Fibroblast of the conjunctiva (primary cell): ENCODE data around the gene C4orf50.
"Not testable (repeated sequence)": the region's sequence is repeated elsewhere in the genome, so short reads cannot be mapped to it uniquely, and the experiment has no call there.

Source experiments
- DNase-seq: peaks from one replicate; pipeline ENCODE4 v3.0.0-alpha.2; 2010; ENCODE audit warnings: low read depth

C4orf50 gene

DNA sequence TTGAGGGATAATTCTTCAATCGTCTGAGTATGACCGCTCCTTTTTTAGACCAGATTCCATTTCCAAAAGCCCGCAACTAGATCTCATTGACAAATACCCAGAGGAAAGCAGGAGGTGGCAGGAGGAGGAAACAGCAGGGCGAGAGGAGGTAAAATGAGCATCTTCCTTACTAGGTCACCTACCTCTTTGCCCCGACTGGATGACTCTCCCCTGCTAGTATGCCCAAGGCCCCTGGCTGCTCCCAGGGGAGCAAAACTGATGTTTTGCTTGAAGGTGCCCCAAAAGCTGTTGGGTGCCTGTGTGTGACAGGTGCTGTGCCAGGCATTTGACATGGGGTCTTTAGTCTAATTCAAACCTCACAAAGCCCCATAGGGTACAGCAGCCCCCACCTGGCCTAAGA lies 48.9 kb downstream of the C4orf50 start:
- no peak for DNase-seq

DNA sequence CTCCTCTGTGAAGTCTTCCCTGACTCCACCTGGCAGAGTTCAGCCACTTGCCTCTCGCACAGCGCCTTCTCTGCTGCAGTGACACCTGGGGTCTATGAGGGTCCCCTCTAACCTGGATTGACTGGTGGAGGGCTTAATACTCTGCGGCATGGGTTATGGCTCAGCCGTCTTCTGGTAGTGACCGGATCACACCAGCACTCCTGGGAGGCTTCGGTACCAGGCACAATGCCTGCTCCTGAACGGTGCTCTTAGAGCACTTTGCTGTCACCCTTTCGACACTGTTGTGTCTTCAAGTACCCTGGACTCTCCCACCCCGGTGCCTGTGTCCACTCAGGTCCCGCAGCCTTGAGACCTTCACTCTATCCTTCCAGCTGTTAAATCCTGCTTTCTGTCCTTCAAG lies 50.0 kb downstream of the C4orf50 start:
- DNase-seq = no peak

DNA sequence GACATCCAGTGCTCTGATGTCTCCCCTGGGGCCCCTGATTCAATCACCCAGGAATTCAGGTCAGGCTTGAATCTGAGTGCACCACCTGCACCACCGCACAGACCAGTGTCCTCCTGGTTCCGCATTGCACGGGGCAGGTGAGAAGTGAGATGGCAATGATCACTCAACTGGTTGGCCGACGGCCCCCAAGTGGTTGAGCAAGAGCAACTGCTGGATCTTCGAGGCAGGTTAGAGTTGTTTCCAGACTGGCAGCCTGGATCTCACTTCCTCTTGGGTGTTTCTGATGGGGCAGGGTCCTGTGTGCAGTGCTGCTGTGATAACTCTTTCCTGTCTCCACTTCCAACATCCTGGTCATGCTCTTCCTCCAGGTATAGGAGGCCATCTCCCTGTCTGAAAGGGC lies 50.4 kb downstream of the C4orf50 start:
- DNase-seq = no peak

DNA sequence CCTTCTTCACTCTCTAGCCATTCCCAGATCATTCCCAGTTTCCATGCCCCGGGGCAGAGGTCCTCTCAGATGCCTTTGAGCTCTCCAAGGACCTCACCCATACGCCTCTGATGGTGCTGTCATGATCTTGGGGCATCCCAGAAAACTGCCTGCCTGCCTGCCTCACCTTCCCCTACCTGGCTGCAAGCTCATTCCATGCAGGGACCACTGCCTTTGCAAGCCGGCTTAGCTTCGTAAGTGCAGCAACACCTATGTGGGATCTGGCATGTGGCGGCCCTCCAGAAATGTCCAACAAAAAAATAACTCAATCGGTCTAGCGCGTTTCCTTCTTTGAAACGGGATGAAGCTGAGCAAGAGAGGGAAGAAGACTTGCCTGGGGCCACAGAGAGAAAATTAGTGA lies 53.0 kb downstream of the C4orf50 start:
- DNase-seq = no peak

DNA sequence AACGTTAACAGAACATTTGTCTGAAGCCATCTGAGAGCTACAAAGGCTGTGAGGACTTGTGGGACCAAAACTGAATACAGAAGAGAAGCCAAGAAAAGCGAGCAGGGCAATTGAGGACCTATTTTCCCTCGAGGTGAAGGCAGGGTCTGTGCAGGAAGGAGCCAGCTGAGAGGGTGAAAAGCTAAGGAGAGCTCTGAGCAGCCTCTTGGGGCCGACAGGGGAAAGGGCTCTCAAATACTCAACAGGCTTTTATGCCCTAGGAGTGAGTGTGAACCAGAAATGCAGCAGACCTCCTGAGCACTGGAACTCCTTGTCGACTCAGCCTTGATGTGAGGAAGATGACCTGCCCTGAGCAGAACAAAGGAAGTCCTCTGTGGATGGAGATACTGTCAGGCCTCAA lies 54.2 kb downstream of the C4orf50 start:
- DNase-seq = no peak

DNA sequence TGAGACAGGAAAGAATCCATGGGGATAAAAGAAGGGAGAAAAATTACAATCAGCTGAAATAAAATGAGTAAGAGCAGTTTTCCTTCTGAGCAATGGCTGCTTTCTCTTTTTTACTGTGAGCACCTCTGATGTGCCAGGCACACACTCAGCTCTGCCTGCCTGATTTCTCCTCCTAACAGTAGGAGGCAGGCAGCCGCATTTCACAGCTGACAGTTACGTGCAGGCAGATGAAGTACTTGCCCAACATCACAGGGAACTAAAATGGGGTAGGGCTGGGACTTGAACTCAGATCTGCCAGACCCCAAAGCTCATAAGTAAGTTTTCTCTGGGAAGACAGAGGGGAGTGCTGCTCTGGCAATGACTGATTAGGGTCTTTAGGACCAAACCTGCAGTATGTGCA lies 54.6 kb downstream of the C4orf50 start:
- no peak for DNase-seq

DNA sequence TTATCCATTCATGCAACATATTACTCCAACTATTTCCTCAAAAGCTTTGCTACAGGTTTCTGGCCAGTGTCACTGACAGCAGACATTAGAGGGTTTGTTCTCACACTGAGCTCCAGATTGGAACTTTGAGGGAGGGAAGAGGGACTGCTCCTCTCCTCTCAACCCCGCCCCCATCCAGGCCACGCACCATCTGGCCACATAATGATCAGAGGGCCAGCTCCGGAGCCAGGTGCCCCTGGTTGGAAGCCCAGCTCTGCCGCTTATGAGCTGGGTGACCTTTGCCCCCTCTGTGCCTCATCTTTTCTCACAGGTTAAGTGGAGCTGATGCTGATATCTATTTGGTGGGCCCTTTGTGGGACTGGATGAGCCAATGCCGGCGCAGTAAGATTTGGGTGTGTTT lies 55.8 kb downstream of the C4orf50 start:
- DNase-seq = no peak

DNA sequence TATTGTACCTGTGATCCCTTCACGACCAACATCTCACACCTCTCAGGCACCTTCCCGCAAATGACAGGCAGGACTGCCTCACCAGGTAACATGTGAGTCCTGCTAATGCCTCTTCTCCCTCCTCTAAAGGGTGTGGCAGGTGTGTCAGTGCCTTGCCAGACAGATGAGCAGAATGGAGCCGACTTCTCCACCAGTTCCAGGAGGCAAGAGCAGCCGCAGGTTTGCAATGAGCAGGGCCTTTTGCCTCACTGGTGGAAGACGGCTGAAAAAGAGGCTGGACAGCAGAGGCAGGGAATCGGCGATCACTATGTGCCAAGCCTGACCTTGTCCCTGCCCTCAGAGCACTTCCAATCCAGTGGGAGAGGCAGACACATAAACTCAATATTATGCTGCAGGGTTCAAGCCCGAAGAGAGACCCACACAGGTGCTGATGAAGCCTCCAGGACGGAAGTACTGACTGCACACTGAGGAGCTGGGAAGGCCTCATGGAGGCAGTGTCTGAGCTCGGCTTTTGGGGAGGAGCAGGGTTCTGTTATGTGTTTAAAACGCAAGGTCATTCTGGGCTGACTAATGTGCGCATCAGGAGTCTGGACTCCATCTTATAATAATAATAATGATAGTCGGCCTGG lies 57.9 kb downstream of the C4orf50 start:
- DNase-seq = no peak

DNA sequence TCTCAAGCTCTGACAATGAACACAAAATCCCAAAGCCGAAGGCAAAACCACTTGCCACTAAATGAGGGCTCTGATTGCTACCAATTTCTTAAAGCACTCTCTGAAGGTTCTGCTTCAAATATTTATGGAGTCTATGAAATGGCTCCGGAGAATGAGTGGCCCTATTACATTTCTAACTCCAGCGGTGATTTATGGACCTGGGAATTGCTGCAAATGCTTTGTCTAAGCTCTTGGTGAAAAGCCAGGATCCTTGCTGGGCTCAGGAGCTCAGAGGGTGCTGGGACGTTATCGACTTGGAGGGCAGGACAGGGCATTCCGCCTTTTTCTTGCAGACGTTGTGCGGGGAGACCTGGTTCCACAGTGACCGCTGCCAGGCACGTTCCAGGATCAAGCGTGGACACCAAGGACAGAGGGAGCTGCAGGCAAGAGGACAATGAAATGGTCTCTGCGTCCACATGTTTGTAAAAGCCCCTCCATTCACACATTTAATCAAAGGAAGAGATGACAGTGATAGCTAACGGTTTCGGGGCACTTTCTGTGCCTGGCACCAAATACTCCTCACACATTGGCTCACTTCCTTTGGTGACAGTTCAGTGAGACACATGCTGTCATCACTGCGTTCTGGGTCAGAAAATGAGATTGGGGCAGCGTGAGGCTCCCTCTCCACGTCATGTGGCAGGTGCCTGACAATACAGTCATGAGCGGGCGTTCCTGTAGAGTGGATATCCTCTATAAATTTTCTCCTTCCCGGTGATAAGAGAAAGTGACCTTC lies 58.8 kb downstream of the C4orf50 start:
- no peak for DNase-seq

DNA sequence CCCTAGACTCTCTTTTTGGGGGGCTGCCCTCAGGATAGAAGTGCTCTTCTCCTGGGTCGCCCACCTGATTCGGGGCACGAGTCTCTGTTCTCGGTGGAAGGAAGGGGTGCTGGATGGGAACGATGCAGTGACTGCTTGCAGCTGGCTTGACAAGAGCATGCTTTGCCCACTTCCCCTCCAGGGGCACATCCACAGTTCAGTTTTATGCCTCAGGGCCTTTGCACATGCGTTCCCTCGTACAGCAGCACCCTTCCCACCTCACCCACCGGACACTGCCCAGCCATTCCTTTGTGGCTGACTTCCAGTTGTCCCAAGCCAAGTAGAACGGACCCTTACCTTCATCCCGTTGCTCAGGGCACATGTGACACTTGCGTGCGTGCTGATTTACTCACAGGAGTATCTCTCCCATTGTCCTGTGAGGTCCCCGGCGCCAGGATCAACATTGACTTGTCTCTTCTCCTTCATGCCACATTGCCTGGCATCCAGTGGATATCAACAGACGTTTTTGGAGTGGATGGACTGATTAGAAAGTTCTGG lies 60.0 kb downstream of the C4orf50 start:
- no peak for DNase-seq

DNA sequence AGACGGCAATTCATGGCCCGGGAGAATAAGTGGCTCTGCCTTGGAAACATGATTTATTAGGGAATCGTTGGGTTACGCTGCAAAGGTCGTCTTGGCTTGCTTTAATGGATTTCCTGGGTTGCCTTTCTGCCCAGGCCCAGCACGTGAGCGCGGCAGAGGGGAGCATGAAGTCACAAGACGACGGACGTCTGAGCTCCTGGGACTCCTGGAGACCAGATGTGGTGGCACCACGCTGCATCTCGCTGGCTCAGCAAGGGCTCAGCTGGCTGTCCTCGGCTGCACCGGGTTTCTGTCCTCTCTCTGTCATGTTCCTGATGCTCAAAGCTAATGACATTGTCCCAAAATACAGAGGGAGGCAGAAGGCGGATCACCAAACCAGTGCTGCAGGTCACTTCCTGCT lies 61.2 kb downstream of the C4orf50 start:
- no peak for DNase-seq

DNA sequence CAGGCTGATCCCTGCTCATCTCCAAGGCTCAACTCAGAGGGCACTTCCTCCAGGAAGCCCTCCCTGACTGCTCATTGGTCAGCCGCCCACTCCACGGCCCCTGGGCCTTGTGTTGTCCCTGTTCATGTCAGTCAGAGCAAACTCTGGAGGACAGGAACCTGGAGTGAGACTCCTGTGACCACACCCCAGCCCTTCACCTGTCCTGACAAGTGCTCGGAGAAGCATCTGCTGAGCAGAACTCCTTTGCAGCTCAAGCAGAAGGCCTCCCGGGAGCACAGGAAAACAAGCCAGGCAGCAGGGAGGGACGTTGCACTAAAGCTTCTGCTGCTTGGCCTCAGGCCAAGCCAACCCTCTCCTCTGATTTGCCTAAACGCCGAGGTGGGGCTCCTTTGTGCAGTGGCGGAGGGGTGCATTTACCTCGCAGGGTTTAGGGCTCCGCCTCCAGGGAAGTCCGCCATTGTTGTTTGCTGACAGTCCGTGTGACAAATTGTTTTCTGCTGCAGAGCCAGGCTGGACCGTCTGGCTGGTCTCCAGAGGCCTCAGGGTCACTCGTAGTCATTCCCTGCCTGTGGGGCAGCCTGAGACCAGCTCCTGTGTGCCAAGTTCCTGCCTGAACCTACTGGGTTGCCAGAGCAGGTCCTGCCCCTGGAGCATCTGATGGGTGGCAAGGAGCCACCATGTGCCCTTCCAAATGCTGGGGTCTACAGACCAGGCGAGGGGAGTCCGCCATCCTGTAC lies 61.8 kb downstream of the C4orf50 start:
- DNase-seq = no peak

DNA sequence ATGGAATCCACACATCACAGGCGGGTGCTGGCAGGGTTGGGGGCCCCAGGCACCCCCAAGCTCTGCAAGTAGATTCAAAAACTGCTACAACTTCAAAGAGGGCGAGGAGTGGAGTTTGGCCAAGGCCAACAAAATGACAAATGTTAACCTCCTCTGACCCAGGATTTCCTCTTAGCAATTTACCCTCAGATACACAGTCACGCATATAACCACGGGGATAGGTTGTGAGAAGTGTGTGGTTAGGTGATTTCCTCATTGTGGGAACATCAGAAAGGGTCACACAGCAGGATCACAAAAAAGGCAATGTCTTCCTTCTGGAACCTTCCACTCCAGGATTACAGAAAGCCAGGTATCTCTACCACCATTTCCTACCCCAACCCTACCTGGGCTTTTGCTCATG lies 62.4 kb downstream of the C4orf50 start:
- no peak for DNase-seq

DNA sequence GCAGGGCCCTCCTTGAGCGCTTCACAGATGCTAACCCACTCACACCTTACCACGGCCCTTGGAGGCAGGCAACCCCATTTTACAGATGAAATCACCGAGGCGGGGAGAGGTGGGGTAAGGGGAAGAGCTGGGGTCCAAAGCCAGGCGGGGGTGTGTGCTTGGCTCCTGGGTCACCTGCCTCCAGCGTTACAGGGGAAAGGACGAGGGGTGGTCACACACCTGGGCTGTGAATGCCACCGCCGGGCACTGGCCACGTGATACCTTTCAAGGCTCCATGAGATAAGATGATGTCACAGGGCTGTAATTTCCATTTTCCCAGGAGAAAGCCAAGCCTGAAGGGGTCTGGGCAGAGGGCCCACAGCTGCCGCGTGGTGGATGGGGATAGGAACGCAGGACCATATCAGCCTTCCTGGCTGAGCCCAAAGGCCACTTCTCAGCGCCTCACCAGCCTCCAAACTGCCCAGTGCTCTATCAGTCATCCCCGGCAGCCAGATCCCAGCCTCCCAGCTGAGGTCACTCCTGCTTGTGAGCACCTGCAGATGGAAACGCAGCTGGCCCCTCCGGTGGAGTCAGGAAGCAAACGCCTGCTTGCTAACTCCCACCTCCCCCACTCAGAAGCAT lies 62.9 kb downstream of the C4orf50 start:
- DNase-seq = no peak

DNA sequence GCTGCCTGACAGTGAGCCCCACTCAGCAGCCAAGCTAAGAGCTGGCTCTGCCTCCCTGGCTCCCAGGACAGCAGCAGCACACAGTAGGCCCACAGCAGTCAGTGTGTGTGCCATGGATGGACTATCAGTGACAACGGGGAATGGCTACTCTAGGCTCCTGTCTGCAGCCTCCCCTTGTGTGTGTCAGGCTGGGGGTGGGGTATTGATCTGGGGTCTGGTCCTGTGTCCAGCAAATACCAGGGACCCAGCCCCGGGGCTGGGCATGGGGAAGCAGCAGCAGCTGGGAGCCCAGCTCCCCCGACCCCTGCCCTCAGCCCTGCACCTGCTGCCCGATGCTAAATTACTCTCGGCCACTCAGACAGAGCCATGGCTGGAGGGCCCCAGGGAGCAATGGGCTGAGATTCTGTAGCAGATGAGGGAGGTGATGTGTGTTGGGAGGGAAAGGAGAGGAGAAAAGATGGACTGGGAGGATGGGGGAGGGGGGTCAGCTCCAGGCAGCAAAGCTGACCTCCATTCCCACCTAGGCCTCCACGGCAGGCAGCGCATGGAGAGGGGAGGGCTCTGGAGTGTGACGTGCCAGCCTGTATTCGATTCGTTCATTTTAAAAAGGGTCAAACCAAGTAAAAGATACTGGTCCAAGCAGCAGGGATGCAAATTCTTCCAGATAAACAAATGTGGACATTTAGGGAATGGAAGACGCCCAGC lies 64.0 kb downstream of the C4orf50 start:
- DNase-seq = no peak

DNA sequence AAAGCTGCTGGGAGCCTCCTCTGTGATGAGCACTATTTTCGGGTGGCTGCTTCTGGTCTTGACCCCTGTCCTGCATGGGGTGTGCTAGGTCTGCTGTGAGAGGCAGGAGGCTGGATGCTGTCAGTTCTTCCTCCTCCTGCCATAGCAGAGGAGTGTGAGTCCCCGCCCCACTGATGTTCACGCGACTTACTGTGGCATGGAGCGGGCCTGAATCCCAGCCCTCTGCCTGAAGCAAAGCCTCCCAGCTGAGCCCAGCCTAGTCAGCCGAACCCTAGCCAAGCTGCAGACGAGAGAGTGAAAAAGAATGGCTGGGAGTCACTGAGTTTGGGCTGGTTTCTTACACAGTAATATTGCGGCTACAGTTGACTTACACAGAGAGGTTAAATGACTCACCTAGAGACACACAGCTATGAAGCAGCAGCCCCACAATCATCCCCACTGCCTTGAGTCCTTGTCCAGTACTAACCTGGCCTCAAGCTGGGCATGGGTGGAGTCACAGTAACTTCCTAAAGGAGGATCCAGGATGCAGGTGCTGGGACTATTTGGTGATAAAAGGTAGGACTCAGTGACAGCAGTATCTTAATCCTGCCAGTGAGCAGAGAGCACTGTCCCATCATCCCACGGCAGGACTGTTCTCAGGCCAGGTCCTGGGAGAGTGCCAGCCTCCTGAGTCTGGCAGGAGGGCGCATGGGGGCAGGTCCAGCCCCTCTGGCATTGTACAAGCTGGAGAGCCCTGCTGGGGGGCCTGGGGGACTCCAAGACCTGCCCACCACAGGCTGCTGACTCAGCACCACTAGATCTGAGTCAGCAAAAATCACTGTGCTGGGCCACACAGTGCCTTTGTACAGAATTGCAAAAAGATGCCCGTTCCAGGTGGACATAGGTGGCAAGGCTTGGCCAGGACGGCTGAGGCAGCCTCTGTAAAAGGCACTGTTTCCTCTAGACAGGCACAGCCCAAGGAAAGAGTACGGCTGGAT lies 65.0 kb downstream of the C4orf50 start:
- no peak for DNase-seq

DNA sequence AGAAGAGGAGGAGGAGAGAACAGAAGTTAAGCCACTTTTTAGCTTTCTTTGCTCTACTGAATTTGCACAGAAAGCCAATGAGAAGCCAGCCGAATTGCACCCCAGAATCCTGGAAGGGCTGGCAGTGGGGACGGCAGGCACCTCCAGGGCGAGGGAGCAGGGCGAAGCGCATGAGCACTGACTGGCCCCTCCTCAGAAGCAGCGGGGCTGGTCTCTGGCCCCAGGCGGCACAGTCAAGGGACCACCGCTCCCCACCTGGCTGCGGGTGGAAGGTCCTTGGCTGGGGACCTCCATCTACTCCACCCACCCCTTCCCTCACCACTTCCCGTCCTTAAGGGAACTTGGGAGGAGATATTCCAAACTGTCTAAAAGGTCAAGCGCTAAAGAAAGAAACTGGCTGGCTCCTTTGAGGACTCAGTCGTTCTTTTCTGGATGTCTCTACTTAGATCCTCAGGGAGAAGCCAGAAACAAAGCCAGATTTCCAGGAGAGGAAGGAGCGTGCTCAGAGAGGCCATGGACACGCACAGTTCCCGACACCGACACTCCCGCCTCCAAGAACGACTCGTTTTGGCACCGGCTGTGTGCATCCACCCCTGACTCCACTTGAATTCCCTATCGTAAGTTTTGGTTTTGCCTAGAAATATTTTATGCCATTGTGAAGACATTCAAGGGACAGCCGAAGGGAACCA lies 65.8 kb downstream of the C4orf50 start:
- no peak for DNase-seq

DNA sequence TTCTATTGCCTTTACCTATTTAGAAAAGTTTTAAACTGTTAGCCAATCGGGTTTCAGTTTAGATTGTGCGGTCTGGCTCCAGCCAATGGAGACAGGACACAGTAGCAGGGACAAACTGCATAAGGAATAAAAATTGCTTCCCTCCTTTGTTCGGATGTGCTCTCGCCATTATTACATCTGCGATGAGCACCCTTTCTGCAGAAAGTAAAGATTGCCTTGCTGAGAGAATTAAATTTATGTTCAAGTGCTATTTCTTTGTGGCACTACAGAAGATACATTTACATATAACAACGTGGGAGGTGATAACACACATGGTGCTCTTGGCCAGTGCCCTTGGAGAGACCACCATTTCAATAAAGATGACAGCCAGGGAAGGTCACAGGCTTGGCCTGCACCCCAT lies 71.6 kb downstream of the C4orf50 start:
- not testable (repeated sequence) for DNase-seq

DNA sequence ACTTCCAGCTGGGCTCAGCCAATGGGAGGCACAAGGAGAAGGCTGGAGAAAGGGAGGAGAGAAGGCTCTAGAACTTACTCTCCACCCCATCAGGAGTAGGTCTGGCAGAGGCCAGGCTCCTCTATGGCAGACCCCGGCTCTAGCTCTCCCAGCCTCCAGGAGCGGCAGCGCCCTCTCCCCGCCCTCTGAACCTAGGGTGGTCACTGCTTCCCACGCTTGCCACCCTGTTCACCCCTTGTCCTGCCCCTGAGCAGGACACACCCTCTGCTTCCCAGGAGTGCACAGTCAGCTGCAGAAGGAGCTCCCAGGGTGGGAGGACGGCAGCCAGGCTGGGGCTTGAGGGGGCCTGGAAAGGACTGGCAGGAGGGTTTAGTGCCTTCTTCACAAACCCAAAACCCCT lies 72.3 kb downstream of the C4orf50 start:
- no peak for DNase-seq

DNA sequence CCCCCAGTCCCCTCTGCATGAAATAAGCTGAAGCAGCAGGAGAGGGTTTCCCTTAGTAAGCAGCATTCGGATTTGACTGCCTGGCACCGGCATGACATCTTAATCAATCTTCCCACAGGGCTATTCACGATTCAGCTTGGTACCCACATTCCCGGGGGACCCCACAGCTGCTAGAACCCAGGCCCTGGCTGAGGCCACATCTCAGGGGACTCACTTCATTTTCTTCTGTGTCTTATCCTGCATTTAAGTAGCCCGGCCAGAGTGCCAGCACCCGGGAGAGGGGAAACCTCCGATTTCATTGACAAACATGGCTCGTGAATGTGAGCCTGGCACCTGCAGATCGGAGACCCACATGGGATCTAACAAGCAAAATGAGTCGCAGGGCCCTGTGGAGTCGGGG lies 73.1 kb downstream of the C4orf50 start:
- DNase-seq = no peak
